SU-DHL-6 (cell line): ENCODE data around the gene GPT2.

Experiments
- CTCF ChIP-seq: fragments of 200-600 bp; sonication (generic); IDR thresholded peaks from one replicate; pipeline ENCODE4 v1.5.1; 2017; ENCODE audit warnings: antibody characterized with exemption, mild to moderate bottlenecking, low read length, moderate library complexity; ENCODE audit not compliant: insufficient read depth, poor library complexity, severe bottlenecking
- EZH2phosphoT487 ChIP-seq: fragments of 200-600 bp; sonication (generic), shearing (Covaris generic); conservative IDR thresholded peaks from 2 replicates; pipeline ENCODE4 v1.6.1; 2018; ENCODE audit warnings: mild to moderate bottlenecking, antibody characterized with exemption, low read length, moderate library complexity, mixed read lengths

- TF ChIP-seq CTCF: no peak
- TF ChIP-seq EZH2phosphoT487: no peak
These were observed 1.2 kb upstream of the GPT2 start for GRCh38 chr16:46882940-46883307.
